H1 (cell line): ENCODE results near the gene LARP6. TPM values are rescaled to one million over a fixed set of nuclear protein-coding genes. Genes with fewer than 3 reads are reported as not detected.

Experiments
- CTCF ChIA-PET: fragments of 300-600 bp; sonication (Branson Sonifier 250); formaldehyde crosslinking; loops from one replicate; lab custom pipeline; 2021; ENCODE audit not compliant: partially characterized antibody; lab: Charles Lee
- POLR2A ChIA-PET: fragments of 300-600 bp; sonication (Branson Sonifier 250); formaldehyde crosslinking; loops from one replicate; lab custom pipeline; 2021; ENCODE audit warnings: inconsistent platforms; ENCODE audit not compliant: partially characterized antibody; lab: Charles Lee
- DNase-seq, 2 experiments: peaks; one replicate each; pipeline versions ENCODE4 v3.0.0 to v3.0.0-alpha.2; 2010 to 2022; ENCODE audit warnings: low spot score in 2 of 2, low read depth in 1 of 2, mixed read lengths in 1 of 2
- FAIRE-seq: peaks from 2 replicates; lab custom pipeline; 2011; peaks lifted over from hg19 to GRCh38; lab: Jason Lieb, UNC
- H2AFZ ChIP-seq: 2 replicates; pipeline ENCODE4 v1.8.1; 2012; ENCODE audit warnings: low read length, inconsistent platforms
- H2AK5ac ChIP-seq: 2 replicates; pipeline ENCODE4 v1.6.1; 2013; ENCODE audit warnings: low read depth, low read length
- H2BK120ac ChIP-seq: replicated peaks from 2 replicates; pipeline ENCODE3; 2013; ENCODE audit warnings: low read depth, low read length, inconsistent platforms
- H2BK12ac ChIP-seq: 2 replicates; pipeline ENCODE4 v1.6.1; 2013; ENCODE audit warnings: low read depth, low read length
- H2BK15ac ChIP-seq: 2 replicates; pipeline ENCODE4 v1.6.1; 2013; ENCODE audit warnings: low read length
- H2BK20ac ChIP-seq: 2 replicates; pipeline ENCODE4 v1.6.1; 2013; ENCODE audit warnings: low read length
- H2BK5ac ChIP-seq: 2 replicates; pipeline ENCODE4 v1.6.1; 2013; ENCODE audit warnings: low read depth, low read length
- H3K14ac ChIP-seq: 2 replicates; pipeline ENCODE4 v1.6.1; 2013; ENCODE audit warnings: inconsistent platforms; ENCODE audit not compliant: insufficient read length
- H3K18ac ChIP-seq: 2 replicates; pipeline ENCODE4 v1.6.1; 2013; ENCODE audit warnings: low read length; ENCODE audit errors: extremely low read depth
- H3K23ac ChIP-seq: 2 replicates; pipeline ENCODE4 v1.6.1; 2013; ENCODE audit warnings: inconsistent platforms; ENCODE audit not compliant: insufficient read length
- H3K23me2 ChIP-seq: 2 replicates; pipeline ENCODE4 v1.6.1; 2013; ENCODE audit warnings: low read depth, low read length
- H3K27ac ChIP-seq: 2 replicates; pipeline ENCODE4 v1.6.1; 2011; ENCODE audit warnings: low read depth, low read length, inconsistent platforms
- H3K27me3 ChIP-seq, 4 experiments: replicated peaks in 1 of 4; 1 replicate in 1 of 4; 2 replicates in 3 of 4; pipeline versions ENCODE4 v1.6.1 to v1.8.1; 2011 to 2013; ENCODE audit warnings: low read length in 3 of 4, mild to moderate bottlenecking in 3 of 4, inconsistent platforms in 2 of 4, mixed read lengths in 2 of 4, moderate library complexity in 1 of 4; ENCODE audit not compliant: control insufficient read depth in 3 of 4, insufficient read depth in 3 of 4; ENCODE audit errors: extremely low read depth in 1 of 4
- H3K36me3 ChIP-seq, 4 experiments: 2 replicates each; pipeline versions ENCODE4 v1.6.1 to v1.8.1; 2011 to 2013; ENCODE audit warnings: mild to moderate bottlenecking in 4 of 4, low read length in 3 of 4, moderate library complexity in 2 of 4, control low read depth in 1 of 4, inconsistent platforms in 1 of 4; ENCODE audit not compliant: insufficient read depth in 4 of 4, control insufficient read depth in 2 of 4
- H3K4ac ChIP-seq: replicated peaks from 2 replicates; pipeline ENCODE3; 2013; ENCODE audit warnings: low read length, low read depth, mixed read lengths, inconsistent platforms; ENCODE audit not compliant: insufficient read length
- H3K4me1 ChIP-seq, 4 experiments: replicated peaks in 1 of 4; 1 replicate in 1 of 4; 2 replicates in 3 of 4; pipeline versions ENCODE4 v1.6.1 to v1.8.1; 2011 to 2013; ENCODE audit warnings: low read length in 3 of 4, inconsistent platforms in 2 of 4, mixed read lengths in 1 of 4; ENCODE audit not compliant: insufficient read depth in 4 of 4, control insufficient read depth in 3 of 4
- H3K4me2 ChIP-seq, 2 experiments: 2 replicates each; pipeline versions ENCODE4 v1.6.1 to v1.8.1; 2011 to 2013; ENCODE audit warnings: low read depth in 2 of 2, low read length in 2 of 2, control low read depth in 1 of 2, inconsistent platforms in 1 of 2, mild to moderate bottlenecking in 1 of 2; ENCODE audit not compliant: insufficient read depth in 1 of 2
- H3K4me3 ChIP-seq, 4 experiments: fragments of 200-600, 300-600 bp in 1 of 4; sonication (generic), shearing (Covaris generic), sonication (Bioruptor Twin) in 1 of 4; 2 replicates each; pipeline versions ENCODE4 v1.5.1 to v1.8.1; 2011 to 2016; ENCODE audit warnings: low read length in 4 of 4, low read depth in 3 of 4, control low read depth in 2 of 4, inconsistent platforms in 2 of 4, mild to moderate bottlenecking in 2 of 4, mixed read lengths in 1 of 4, moderate library complexity in 1 of 4; ENCODE audit not compliant: insufficient read depth in 2 of 4; ENCODE audit errors: extremely low read depth in 1 of 4
- H3K56ac ChIP-seq: replicated peaks from 2 replicates; pipeline ENCODE3; 2013; ENCODE audit warnings: low read depth, mild to moderate bottlenecking, mixed read lengths, low read length, inconsistent platforms; ENCODE audit not compliant: insufficient read length
- H3K79me1 ChIP-seq: 2 replicates; pipeline ENCODE4 v1.6.1; 2013; ENCODE audit warnings: low read depth, low read length, control low read depth
- H3K79me2 ChIP-seq, 2 experiments: 2 replicates each; pipeline versions ENCODE4 v1.6.1 to v1.8.1; 2012 to 2013; ENCODE audit warnings: low read length in 2 of 2, mild to moderate bottlenecking in 2 of 2, inconsistent platforms in 1 of 2; ENCODE audit not compliant: insufficient read depth in 2 of 2, control insufficient read depth in 1 of 2
- H3K9ac ChIP-seq, 4 experiments: replicated peaks in 1 of 4; 1 replicate in 1 of 4; 2 replicates in 3 of 4; pipeline versions ENCODE4 v1.6.1 to v1.8.1; 2011 to 2013; ENCODE audit warnings: low read depth in 3 of 4, low read length in 3 of 4, control low read depth in 2 of 4, mild to moderate bottlenecking in 2 of 4, moderate library complexity in 2 of 4, inconsistent platforms in 1 of 4; ENCODE audit errors: extremely low read depth in 1 of 4
- H3K9me3 ChIP-seq, 2 experiments: 2 replicates each; pipeline versions ENCODE4 v1.6.1 to v1.8.1; 2012 to 2013; ENCODE audit warnings: mild to moderate bottlenecking in 2 of 2, moderate library complexity in 2 of 2, control low read depth in 1 of 2, inconsistent platforms in 1 of 2, low read depth in 1 of 2, low read length in 1 of 2, mixed read lengths in 1 of 2; ENCODE audit not compliant: insufficient read depth in 2 of 2
- H4K20me1 ChIP-seq, 2 experiments: replicated peaks in 1 of 2; 2 replicates each; pipeline versions ENCODE3 to v1.8.1; 2011 to 2013; ENCODE audit warnings: inconsistent platforms in 2 of 2, low read length in 2 of 2, mild to moderate bottlenecking in 1 of 2; ENCODE audit not compliant: insufficient read depth in 2 of 2, control insufficient read depth in 1 of 2
- H4K5ac ChIP-seq: 2 replicates; pipeline ENCODE4 v1.6.1; 2013; ENCODE audit warnings: low read length, low read depth, mixed read lengths, inconsistent platforms; ENCODE audit not compliant: insufficient read length
- H4K8ac ChIP-seq: 2 replicates; pipeline ENCODE4 v1.8.0; 2013; ENCODE audit warnings: mild to moderate bottlenecking, moderate library complexity, low read length, inconsistent platforms; ENCODE audit not compliant: insufficient read depth; ENCODE audit errors: extremely low read depth
- H4K91ac ChIP-seq: replicated peaks from 2 replicates; pipeline ENCODE3; 2013; ENCODE audit warnings: low read length, mixed read lengths, inconsistent platforms; ENCODE audit not compliant: insufficient read length
- ATF2 ChIP-seq: IDR thresholded peaks from 2 replicates; pipeline ENCODE4 v1.6.1; 2012; ENCODE audit warnings: low read length, inconsistent platforms
- CHD2 ChIP-seq: IDR thresholded peaks from 2 replicates; pipeline ENCODE4 v1.6.1; 2012; ENCODE audit warnings: low read length, improper control_type of control experiment
- PHF8 ChIP-seq: fragments of 200-600 bp; sonication (generic); conservative IDR thresholded peaks from 2 replicates; pipeline ENCODE4 v1.7.1; 2012; ENCODE audit warnings: low read depth, mild to moderate bottlenecking, inconsistent platforms, low read length, moderate library complexity
- SIN3A ChIP-seq, 2 experiments: IDR thresholded peaks in 1 of 2; conservative IDR thresholded peaks in 1 of 2; 2 replicates each; pipeline ENCODE4 v1.6.1; 2011 to 2012; ENCODE audit warnings: low read length in 2 of 2, improper control_type of control experiment in 1 of 2, low read depth in 1 of 2, mild to moderate bottlenecking in 1 of 2
- SIX5 ChIP-seq: IDR thresholded peaks from 2 replicates; pipeline ENCODE4 v1.6.1; 2011; ENCODE audit warnings: mild to moderate bottlenecking, low read depth, low read length
- SP1 ChIP-seq: IDR thresholded peaks from 2 replicates; pipeline ENCODE4 v1.6.1; 2011; ENCODE audit warnings: low read depth, low read length
- SUZ12 ChIP-seq: fragments of 200-600 bp; sonication (generic); IDR thresholded peaks from 2 replicates; pipeline ENCODE4 v1.6.1; 2012; ENCODE audit warnings: mild to moderate bottlenecking, inconsistent platforms, low read length, moderate library complexity, mixed read lengths
- TAF1 ChIP-seq: IDR thresholded peaks from 2 replicates; pipeline ENCODE4 v1.6.1; 2011; ENCODE audit warnings: mild to moderate bottlenecking, low read depth, low read length
- YY1 ChIP-seq: IDR thresholded peaks from 2 replicates; pipeline ENCODE4 v1.6.1; 2011; ENCODE audit warnings: low read depth, mild to moderate bottlenecking, low read length
- WGBS, 2 experiments: shearing (Covaris generic) in 1 of 2; methylation state at CpG; one replicate each; pipeline versions ENCODE4 v1.1.6 to v1.1.7; 2013 to 2015; ENCODE audit warnings: low lambda C conversion rate in 2 of 2, mixed read lengths in 2 of 2, inconsistent platforms in 1 of 2, low coverage in 1 of 2, missing lambda C conversion rate in 1 of 2; ENCODE audit not compliant: insufficient replicate concordance in 2 of 2, insufficient coverage in 1 of 2, insufficient read length in 1 of 2; ENCODE audit errors: extremely low coverage in 1 of 2, missing lambda C conversion rate in 1 of 2; 5-methylcytosine and 5-hydroxymethylcytosine counted together
- polyA plus RNA-seq, 7 experiments: library from polyadenylated mRNA; depleted of rRNA in 3 of 7; stranded (reverse) in 5 of 7; unstranded in 2 of 7; fragments of >200 nt in 5 of 7; fragments of 200-250 nt in 2 of 7; gene quantifications; 1 replicate in 5 of 7; 2 replicates in 1 of 7; 4 replicates in 1 of 7; pipeline versions ENCODE4 v1.2.1 to v1.2.3, GENCODE V29; 2011 to 2013; ENCODE audit warnings: missing spikeins in 2 of 7, mixed read lengths in 2 of 7
- total RNA-seq: library from RNA; stranded (reverse); fragmentation: NEBNext Ultra II Directional; extraction: Animal tissue kit (Norgen Biotek cat#: 25700); gene quantifications from 2 replicates; pipeline ENCODE4 v1.2.1, GENCODE V29; 2021

The LARP6 gene
- total and polyA plus RNA-seq, 2 of the 8 experiments (the other 6 are each of a cell fraction or from before 2014, with no cell fraction given) = 21.0 to 24.7 TPM

- FAIRE-seq (peak; percentile 93), DNase-seq (peak; percentile 82 to 88)
- Histone ChIP-seq H4K5ac (peak within 1 kb of the TSS; percentile 76), H3K79me1 (no peaks in the 10 kb centered on the region), H2BK120ac (no peak within 1 kb of the TSS), H3K9ac (peak within 1 kb of the TSS; percentile 34 to 78 (median 58); a peak in 6 of 7 replicates), H2BK5ac (peak within 1 kb of the TSS; percentile 53; the same call in 1 of the 2 replicates), H3K79me2 (peaks cover 0 to 16% of the 10 kb centered on the region in 2 experiments; a peak in 2 of 4 replicates), H4K8ac (peak within 1 kb of the TSS; percentile 82; the same call in 1 of the 2 replicates), H2BK15ac (no peak within 1 kb of the TSS), H3K56ac (peak within 1 kb of the TSS; percentile 38), H3K36me3 (no peaks in the 10 kb centered on the region), H4K91ac (no peak within 1 kb of the TSS), H3K27ac (peak within 1 kb of the TSS; percentile 78), H3K14ac (no peak within 1 kb of the TSS), H4K20me1 (no peaks in the 10 kb centered on the region), H3K23me2 (peaks cover 12% of the 10 kb centered on the region; the same call in 1 of the 2 replicates), H3K27me3 (no peaks in the 10 kb centered on the region), H2AFZ (peak within 1 kb of the TSS; percentile 100), H3K9me3 (no peaks in the 10 kb centered on the region), H3K4me3 (peak within 1 kb of the TSS; percentile 69 to 79 (median 74)), H3K18ac (peak within 1 kb of the TSS; percentile 62; the same call in 1 of the 2 replicates), H3K4ac (no peak within 1 kb of the TSS), H3K4me1 (peaks cover 0 to 7% (median 2%) of the 10 kb centered on the region in 4 experiments; a peak in 3 of 7 replicates), H3K4me2 (peak within 1 kb of the TSS; percentile 80 to 96), H2BK12ac (no peak within 1 kb of the TSS), H2BK20ac (0 out of 2 replicates have a peak within 1 kb of the TSS, but pooled peaks have one; percentile 51), H3K23ac (no peak within 1 kb of the TSS), H2AK5ac (no peak within 1 kb of the TSS)
- 4% methylated on average over 39 of the region's 61 CpGs; no CpG with 5 or more reads in 1 of the 2 experiments for WGBS, 2 experiments
- ChIA-PET CTCF (interaction anchor here (0.7 to 2.1 kb wide), 4 partner anchors 11 to 67 kb away, joined by 3 to 5 read pairs (median 4); no protein-coding TSS in a partner anchor), POLR2A (interaction anchor here (1.3 to 1.4 kb wide), 2 partner anchors 8 to 39 kb away, joined by 3 to 4 read pairs; partner anchors contain the start of gene LARP6)
- TF ChIP-seq ATF2 = no peak
- peak; percentile 81 for TF ChIP-seq YY1
- TF ChIP-seq SUZ12 = no peak
- peak; percentile 65; the same call in 1 of the 2 replicates for TF ChIP-seq SP1
- TF ChIP-seq TAF1 = peak; percentile 70
- no peak for TF ChIP-seq CHD2
- TF ChIP-seq SIN3A (conservative IDR thresholded peaks at IDR 0.05 in 1 of 2, IDR thresholded peaks at IDR 0.05 in 1 of 2; ENCODE audit: low read depth in 1 of 2, low read length in 2 of 2) = peak; percentile 54 to 90; a peak in 2 of 4 replicates
- peak; percentile 78 for TF ChIP-seq PHF8
- TF ChIP-seq SIX5 = 0 out of 2 replicates have a peak, but pooled peaks have one; percentile 20
Observed at GRCh38 chr15:70892002-70892911, 38.3 kb upstream of the LARP6 start, which contains the start of the genes LRRC49 and THAP10. LRRC49 (plus strand) TSS chr15:70892826; CDS start chr15:70892895, 69 bp downstream. THAP10 (minus strand) TSS chr15:70892433; CDS start chr15:70892272, 161 bp downstream.
